GM12872 (cell line): ENCODE results near the gene RHOF.

Source experiments
- CTCF ChIP-seq: IDR thresholded peaks from 3 replicates; pipeline ENCODE4 v1.5.1; 2011; ENCODE audit warnings: low read depth, mild to moderate bottlenecking, low read length, moderate library complexity; ENCODE audit not compliant: insufficient read depth

The RHOF gene

GRCh38 chr12:121793838-121794533, 498 bp upstream of the RHOF start:
- TF ChIP-seq CTCF: peak; percentile 100

GRCh38 chr12:121792607-121793439, 665 bp downstream of the RHOF start:
- peak; percentile 24; the same call in 1 of the 3 replicates for TF ChIP-seq CTCF

GRCh38 chr12:121791671-121792551, 1.6 kb downstream of the RHOF start:
- no peak for TF ChIP-seq CTCF

GRCh38 chr12:121789800-121790728, 3.4 kb downstream of the RHOF start:
- no peak for TF ChIP-seq CTCF

- no peak for TF ChIP-seq CTCF
Observed at GRCh38 chr12:121789233-121789781, 4.2 kb downstream of the RHOF start.

GRCh38 chr12:121788176-121788818, 5.2 kb downstream of the RHOF start:
- TF ChIP-seq CTCF: no peak
